ENCODE measurements around the gene ACSS2.

The ACSS2 gene, protein sequence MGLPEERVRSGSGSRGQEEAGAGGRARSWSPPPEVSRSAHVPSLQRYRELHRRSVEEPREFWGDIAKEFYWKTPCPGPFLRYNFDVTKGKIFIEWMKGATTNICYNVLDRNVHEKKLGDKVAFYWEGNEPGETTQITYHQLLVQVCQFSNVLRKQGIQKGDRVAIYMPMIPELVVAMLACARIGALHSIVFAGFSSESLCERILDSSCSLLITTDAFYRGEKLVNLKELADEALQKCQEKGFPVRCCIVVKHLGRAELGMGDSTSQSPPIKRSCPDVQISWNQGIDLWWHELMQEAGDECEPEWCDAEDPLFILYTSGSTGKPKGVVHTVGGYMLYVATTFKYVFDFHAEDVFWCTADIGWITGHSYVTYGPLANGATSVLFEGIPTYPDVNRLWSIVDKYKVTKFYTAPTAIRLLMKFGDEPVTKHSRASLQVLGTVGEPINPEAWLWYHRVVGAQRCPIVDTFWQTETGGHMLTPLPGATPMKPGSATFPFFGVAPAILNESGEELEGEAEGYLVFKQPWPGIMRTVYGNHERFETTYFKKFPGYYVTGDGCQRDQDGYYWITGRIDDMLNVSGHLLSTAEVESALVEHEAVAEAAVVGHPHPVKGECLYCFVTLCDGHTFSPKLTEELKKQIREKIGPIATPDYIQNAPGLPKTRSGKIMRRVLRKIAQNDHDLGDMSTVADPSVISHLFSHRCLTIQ

DNA sequence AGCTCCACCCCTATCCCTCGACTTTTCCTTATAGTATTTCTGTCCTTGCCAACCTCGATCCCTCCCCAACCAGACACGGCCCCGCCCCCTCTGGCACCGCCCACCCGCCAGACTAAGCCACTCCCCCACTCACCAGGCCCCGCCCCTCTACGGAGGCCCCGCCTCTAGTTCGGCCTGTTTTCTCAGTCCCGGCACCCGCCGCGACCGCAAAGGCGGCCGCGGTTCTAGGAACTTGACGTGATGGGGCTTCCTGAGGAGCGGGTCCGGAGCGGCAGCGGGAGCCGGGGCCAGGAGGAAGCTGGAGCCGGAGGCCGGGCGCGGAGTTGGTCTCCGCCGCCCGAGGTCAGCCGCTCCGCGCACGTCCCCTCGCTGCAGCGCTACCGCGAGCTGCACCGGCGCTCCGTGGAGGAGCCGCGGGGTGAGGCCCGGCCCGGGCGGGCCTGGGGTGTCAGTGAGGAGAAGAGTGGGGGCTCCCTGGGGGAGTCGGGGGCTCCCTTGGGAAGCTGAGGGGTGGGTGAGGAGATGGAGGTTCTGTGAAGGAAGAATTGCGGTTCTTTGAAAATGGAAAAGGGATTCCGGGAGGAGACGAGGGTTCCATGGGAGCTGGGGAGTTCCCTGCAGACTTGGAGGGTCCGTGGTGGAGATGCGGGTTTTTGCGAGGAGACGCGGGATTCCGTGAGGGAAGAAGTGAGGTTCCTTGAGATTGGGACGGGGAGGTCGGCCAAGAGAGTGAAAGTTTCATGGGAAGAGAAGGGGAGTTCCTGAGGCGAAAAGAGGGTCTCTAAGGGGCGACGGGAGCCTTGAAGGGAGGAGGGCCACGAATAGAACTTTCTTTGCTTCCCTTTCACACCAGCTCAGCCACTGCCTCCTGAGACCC lies at the start of gene ACSS2:
Gene ACSS2 (plus strand): TSS at position 207 of the 877 bp plus-strand sequence. CDS start 34 bp downstream, at position 241.
- Histone ChIP-seq H3K4me1 (peaks cover 22% of the 10 kb centered on the region), H3K36me3 (replicated peaks) (no peaks in the 10 kb centered on the region), H3K27me3 (ENCODE audit: low read depth) (no peaks in the 10 kb centered on the region), H3K9me3 (no peaks in the 10 kb centered on the region), H3K4me3 (peak within 1 kb of the TSS; percentile 69)
- in situ Hi-C loops (cut with MboI; ENCODE audit: low sequenced_read_pairs) = loop anchor here (10.0 kb wide), 1 partner anchor 218 kb away; the partner anchor contains the start of gene TRPC4AP
- DNase-seq (ENCODE audit: low spot score in 2 of 2) = peak; percentile 22 to 36

DNA sequence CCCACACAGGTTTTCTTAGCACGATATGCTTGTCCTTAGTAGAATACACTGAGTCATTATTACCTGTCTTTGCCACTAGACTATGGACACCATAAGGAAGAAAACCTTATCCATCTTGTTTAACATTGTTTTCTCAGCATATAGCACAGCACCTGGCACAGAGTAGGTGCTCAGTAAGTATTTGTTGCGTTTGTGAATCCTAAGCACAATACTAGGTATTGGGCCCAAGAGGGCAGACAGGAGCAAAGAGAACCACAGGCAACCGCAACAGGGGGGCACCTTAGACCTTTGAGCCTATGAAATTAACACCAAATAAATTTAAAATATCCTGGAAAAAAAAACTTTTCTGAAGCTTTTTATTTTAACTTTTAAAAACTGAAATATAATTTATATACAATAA lies 47.2 kb upstream of the ACSS2 start:
- no peak for DNase-seq (ENCODE audit: low spot score in 2 of 2)
- peaks cover 13% of the 10 kb centered on the region for H3K4me1 ChIP-seq
- H3K27me3 ChIP-seq (ENCODE audit: low read depth) = peaks cover 3% of the 10 kb centered on the region
- in situ Hi-C loops (cut with MboI; ENCODE audit: low sequenced_read_pairs) = no loop called here
- H3K9me3 ChIP-seq = no peaks in the 10 kb centered on the region
- H3K4me3 ChIP-seq = no peak overlapping the region
- no peaks in the 10 kb centered on the region for H3K36me3 ChIP-seq (replicated peaks)

DNA sequence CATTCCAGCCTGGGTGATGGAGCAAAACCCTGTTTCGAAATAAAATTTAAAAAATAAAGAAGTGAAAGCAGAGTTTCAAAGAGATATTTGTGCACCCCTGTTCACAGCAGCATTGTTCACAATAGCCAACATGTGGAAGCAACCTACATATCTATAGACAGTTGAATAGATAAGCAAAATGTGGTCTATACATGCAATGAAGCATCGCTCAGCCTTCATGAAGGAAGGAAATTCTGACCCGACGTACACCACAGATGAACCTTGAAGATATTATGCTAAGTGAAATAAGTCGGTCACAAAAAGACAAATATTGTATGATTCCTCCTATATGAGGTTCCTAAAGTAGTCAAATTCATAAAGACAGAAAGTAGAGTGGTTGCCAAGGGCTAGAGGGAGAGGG lies 44.5 kb upstream of the ACSS2 start:
- Histone ChIP-seq H3K4me3 (no peak overlapping the region), H3K27me3 (ENCODE audit: low read depth) (peaks cover 3% of the 10 kb centered on the region), H3K36me3 (replicated peaks) (no peaks in the 10 kb centered on the region), H3K9me3 (no peaks in the 10 kb centered on the region), H3K4me1 (peaks cover 7% of the 10 kb centered on the region)
- in situ Hi-C loops (cut with MboI; ENCODE audit: low sequenced_read_pairs) = loop anchor here (5.0 to 10.0 kb wide), 2 partner anchors 373 to 435 kb away; no protein-coding TSS in a partner anchor
- no peak for DNase-seq (ENCODE audit: low spot score in 2 of 2)

DNA sequence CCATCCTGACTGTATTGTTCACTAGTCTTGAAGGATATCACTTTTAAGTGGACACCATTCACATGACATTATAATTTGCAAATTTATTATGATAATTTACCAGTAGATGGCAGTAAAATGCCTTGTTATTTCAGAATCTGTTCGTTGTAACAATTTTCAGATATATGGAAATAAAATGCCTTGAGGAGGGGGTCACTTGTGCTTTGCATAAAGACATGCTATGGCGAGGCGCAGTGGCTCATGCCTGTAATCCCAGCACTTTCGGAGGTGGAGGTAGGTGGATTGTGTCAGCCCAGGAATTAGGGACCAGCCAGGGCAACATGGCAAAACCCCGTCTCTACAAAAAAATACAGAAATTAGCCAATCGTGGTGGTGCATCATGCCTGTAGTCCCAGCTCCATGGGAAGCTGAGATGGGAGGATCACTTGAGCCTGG lies 41.9 kb upstream of the ACSS2 start:
- no peaks in the 10 kb centered on the region for H3K36me3 ChIP-seq (replicated peaks)
- peaks cover 7% of the 10 kb centered on the region for H3K4me1 ChIP-seq
- no peaks in the 10 kb centered on the region for H3K9me3 ChIP-seq
- peak in 1 of 2 experiments; percentile 74 for DNase-seq (ENCODE audit: low spot score in 2 of 2)
- H3K27me3 ChIP-seq (ENCODE audit: low read depth) = peaks cover 3% of the 10 kb centered on the region
- in situ Hi-C loops (cut with MboI; ENCODE audit: low sequenced_read_pairs) = loop anchor here (5.0 to 10.0 kb wide), 2 partner anchors 370 to 433 kb away; no protein-coding TSS in a partner anchor
- no peak overlapping the region for H3K4me3 ChIP-seq

DNA sequence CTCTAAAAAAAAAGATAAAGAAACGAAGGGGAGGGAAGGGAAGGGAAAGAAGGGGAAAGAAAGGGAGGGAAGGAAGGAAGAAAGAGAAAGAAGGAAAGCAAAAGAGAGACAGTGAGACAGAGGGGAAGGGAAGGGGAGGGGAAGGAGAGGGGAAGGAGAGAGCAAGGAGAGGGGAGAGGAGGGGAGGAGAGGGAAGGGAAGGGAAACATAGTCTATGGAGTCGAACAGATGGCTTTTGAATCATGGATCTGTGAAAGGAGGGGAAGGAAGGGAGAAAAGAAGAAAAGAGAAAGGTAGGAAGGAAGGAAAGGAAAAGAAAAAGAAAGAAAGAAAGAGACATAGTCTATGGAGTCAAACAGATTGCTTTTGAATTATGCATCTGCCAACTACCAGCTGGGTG lies 34.3 kb upstream of the ACSS2 start:
- no peak for DNase-seq (ENCODE audit: low spot score in 2 of 2)
- Histone ChIP-seq H3K4me3 (no peak overlapping the region), H3K9me3 (no peaks in the 10 kb centered on the region), H3K27me3 (ENCODE audit: low read depth) (no peaks in the 10 kb centered on the region), H3K4me1 (no peaks in the 10 kb centered on the region), H3K36me3 (replicated peaks) (peaks cover 5% of the 10 kb centered on the region; the same call in 1 of the 2 replicates)
- in situ Hi-C loops (cut with MboI; ENCODE audit: low sequenced_read_pairs) = no loop called here

DNA sequence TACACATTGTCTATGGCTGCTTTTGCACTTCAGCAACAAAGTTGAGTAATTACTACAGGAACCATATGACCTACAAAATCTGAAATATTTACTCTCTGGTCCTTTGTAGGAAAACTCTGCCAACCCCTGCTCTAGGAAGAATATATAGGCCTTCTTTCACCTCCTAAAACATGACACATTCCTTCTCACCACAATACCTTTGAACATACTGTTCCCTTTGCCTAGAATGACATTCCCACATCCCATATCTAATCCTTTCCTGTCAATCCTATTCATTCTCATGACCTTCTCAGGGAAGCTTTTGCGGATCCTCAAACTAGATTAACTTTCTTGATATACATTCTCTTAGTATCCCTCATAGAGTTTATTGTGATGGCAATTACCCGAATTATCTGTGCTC lies 33.0 kb upstream of the ACSS2 start:
- H3K4me1 ChIP-seq = no peaks in the 10 kb centered on the region
- no peaks in the 10 kb centered on the region for H3K27me3 ChIP-seq (ENCODE audit: low read depth)
- in situ Hi-C loops (cut with MboI; ENCODE audit: low sequenced_read_pairs) = no loop called here
- no peaks in the 10 kb centered on the region for H3K9me3 ChIP-seq
- no peak overlapping the region for H3K4me3 ChIP-seq
- DNase-seq (ENCODE audit: low spot score in 2 of 2) = no peak
- H3K36me3 ChIP-seq (replicated peaks) = peaks cover 14% of the 10 kb centered on the region

DNA sequence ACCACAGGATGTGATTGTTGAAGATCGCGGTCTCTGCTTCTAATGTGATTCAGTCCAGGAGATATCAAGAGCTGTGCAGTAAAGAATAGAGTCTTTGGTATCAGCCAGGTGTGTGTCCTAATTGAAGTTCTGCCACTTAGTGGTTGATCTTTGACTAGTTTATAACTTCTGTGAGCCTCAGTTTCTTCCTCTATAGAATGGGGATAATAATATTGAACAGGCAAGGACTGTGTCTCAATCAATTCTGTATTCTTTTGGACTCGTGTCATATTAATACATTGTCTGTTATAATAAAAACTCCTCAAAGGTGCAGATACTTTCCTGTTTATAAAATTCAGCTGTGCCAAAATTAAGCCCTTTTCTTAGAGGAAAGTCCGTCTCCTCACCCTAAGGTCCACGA lies 27.8 kb upstream of the ACSS2 start:
- in situ Hi-C loops (cut with MboI; ENCODE audit: low sequenced_read_pairs) = no loop called here
- H3K4me3 ChIP-seq = no peak overlapping the region
- no peaks in the 10 kb centered on the region for H3K4me1 ChIP-seq
- H3K36me3 ChIP-seq (replicated peaks) = peaks cover 52% of the 10 kb centered on the region
- DNase-seq (ENCODE audit: low spot score in 2 of 2) = no peak
- H3K9me3 ChIP-seq = no peaks in the 10 kb centered on the region
- H3K27me3 ChIP-seq (ENCODE audit: low read depth) = no peaks in the 10 kb centered on the region

DNA sequence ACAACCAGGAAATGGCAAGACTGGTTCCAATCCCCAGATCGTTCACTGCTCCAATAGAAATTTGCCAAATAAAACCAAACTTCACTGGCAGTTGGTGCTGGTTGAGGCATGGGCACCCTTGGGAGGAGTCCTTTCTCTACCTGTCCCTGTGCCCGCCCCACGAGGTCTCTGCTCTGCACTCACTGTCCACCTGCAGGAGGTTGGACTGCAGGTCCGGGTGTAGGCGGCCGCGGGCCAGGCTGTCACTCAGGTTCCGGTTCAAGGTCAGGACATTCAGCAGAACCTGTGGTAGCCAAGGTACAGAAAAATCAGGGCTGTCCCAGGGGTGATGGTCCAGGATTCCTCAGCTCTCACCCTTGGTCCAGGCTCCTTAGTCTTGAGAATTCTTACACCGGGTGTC lies 26.6 kb upstream of the ACSS2 start:
- Histone ChIP-seq H3K36me3 (replicated peaks) (peaks cover 61% of the 10 kb centered on the region), H3K4me3 (no peak overlapping the region), H3K9me3 (no peaks in the 10 kb centered on the region), H3K27me3 (ENCODE audit: low read depth) (no peaks in the 10 kb centered on the region), H3K4me1 (no peaks in the 10 kb centered on the region)
- no peak for DNase-seq (ENCODE audit: low spot score in 2 of 2)
- in situ Hi-C loops (cut with MboI; ENCODE audit: low sequenced_read_pairs) = no loop called here

DNA sequence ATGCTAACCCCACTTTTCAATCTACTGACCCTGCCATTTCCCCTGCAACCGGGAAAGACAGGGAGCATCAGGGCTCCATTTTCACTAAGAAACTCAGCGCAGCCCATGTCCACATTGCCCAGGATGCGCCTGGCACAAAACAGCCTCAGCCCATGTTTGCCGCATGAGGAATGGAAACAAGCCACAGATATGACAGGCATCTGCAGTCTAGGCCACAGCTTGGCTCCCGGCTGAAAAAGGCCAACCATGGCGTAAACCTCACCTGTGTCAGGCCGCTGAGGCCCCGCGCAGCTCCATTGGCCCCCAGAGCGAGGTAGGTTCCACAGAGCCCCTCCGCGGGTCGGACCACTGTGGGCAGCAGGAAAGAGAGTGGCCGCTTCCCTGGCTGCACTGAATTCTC lies 25.4 kb upstream of the ACSS2 start:
- DNase-seq (ENCODE audit: low spot score in 2 of 2) = no peak
- Histone ChIP-seq H3K36me3 (replicated peaks) (peaks cover 56% of the 10 kb centered on the region), H3K4me3 (no peak overlapping the region), H3K4me1 (no peaks in the 10 kb centered on the region), H3K27me3 (ENCODE audit: low read depth) (no peaks in the 10 kb centered on the region), H3K9me3 (no peaks in the 10 kb centered on the region)
- in situ Hi-C loops (cut with MboI; ENCODE audit: low sequenced_read_pairs) = no loop called here

DNA sequence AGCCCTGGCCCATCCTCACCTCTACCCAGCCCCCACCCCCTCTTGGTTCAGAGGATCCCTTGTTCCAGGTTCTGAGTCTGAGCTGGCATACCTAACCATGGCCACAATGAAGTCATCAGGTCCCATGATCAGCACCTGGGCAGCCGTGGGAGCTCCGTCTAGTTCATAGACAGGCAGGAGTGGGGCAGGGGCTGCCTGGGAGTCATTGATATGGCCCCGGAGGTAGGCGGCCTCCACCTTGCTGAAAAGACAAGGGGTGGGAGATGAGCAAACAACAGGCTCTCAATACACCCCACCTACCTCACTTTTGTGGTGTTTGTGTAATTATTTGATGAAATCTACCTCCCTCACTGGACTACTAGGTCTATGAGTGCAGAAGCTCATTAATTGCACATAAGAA lies 24.1 kb upstream of the ACSS2 start:
- in situ Hi-C loops (cut with MboI; ENCODE audit: low sequenced_read_pairs) = no loop called here
- H3K4me1 ChIP-seq = no peaks in the 10 kb centered on the region
- H3K27me3 ChIP-seq (ENCODE audit: low read depth) = no peaks in the 10 kb centered on the region
- H3K4me3 ChIP-seq = no peak overlapping the region
- H3K9me3 ChIP-seq = no peaks in the 10 kb centered on the region
- peaks cover 67% of the 10 kb centered on the region for H3K36me3 ChIP-seq (replicated peaks)
- no peak for DNase-seq (ENCODE audit: low spot score in 2 of 2)

DNA sequence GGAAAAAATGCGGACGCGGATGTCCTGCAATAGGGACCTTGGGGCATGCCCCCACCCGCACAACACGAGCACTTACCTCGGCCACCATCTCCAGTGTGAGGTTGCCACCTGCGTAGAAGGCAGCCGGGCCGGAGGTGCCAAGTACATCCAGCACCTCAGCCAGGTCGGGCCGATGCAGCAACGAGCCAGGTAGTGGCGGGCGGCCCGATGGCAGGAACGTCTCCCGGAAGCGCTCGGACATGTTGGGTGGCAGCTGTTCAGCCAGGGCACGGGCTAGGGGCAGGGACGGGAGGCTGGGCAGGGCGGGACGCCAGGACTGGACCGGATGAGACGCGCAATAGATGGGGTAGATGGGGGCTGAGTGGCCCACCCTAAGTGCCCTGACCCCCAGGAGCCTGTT lies 17.0 kb upstream of the ACSS2 start:
- no peak overlapping the region for H3K4me3 ChIP-seq
- peaks cover 23% of the 10 kb centered on the region for H3K36me3 ChIP-seq (replicated peaks)
- in situ Hi-C loops (cut with MboI; ENCODE audit: low sequenced_read_pairs) = no loop called here
- H3K9me3 ChIP-seq = no peaks in the 10 kb centered on the region
- no peaks in the 10 kb centered on the region for H3K4me1 ChIP-seq
- no peak for DNase-seq (ENCODE audit: low spot score in 2 of 2)
- H3K27me3 ChIP-seq (ENCODE audit: low read depth) = no peaks in the 10 kb centered on the region

DNA sequence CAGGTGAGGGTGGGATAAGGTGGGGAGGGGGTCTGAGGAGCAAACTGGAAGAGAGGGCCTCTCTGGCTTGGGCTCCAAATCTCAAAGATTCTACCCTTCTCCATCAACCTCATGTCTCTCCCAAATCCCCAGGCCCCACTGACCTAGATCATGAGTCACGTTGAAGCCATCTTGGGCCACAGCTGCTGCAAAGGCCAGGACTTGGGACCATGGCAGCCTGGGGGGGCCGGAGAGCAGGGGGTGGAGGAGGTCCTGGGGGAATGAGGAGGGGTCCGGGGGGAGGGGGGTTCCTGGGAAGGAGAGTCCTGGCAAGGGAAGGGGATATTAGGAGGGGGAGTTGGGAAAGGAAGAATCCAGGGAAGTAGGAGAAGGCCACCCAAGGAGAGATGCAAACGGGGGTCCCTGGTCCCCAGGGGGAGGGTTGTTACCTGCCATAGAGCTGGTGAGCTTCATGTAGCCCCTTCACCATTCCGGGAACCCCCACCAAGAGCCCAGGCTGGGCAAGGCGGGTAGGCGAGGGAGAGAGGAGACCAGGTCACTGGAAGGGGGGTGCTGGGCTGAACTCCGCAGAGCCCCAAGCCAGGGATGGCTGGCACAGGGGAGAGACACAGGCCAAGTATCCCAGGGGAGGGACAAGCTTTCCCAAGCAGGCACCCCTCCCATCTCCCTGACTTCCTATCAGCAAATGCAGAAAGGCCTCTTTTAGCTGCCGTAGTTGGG lies 16.4 kb upstream of the ACSS2 start:
- Histone ChIP-seq H3K36me3 (replicated peaks) (peaks cover 18% of the 10 kb centered on the region), H3K27me3 (ENCODE audit: low read depth) (no peaks in the 10 kb centered on the region), H3K4me3 (no peak overlapping the region), H3K9me3 (no peaks in the 10 kb centered on the region), H3K4me1 (no peaks in the 10 kb centered on the region)
- in situ Hi-C loops (cut with MboI; ENCODE audit: low sequenced_read_pairs) = no loop called here
- no peak for DNase-seq (ENCODE audit: low spot score in 2 of 2)

Data from HAP-1 (cell line).